SK-N-MC (cell line): ENCODE data around the gene PRND.
"Not testable (repeated sequence)": the region's sequence is repeated elsewhere in the genome, so short reads cannot be mapped to it uniquely, and the experiment has no call there.

Experiments used
- DNase-seq: peaks from one replicate; pipeline ENCODE4 v3.0.0-alpha.2; 2011; ENCODE audit warnings: low read depth, low spot score
- H3K27ac ChIP-seq: fragments of 200-600 bp; sonication (generic); 2 replicates; pipeline ENCODE4 v1.5.1; 2016; ENCODE audit warnings: mixed run types
- H3K36me3 ChIP-seq: fragments of 200-600 bp; sonication (generic); 2 replicates; pipeline ENCODE4 v1.6.1; 2017; ENCODE audit warnings: antibody characterized with exemption, low read length, mixed read lengths; ENCODE audit not compliant: insufficient read depth
- H3K4me3 ChIP-seq: fragments of 200-600 bp; sonication (generic); 2 replicates; pipeline ENCODE4 v1.5.1; 2016
- H3K9ac ChIP-seq: fragments of 200-600 bp; sonication (generic); 2 replicates; pipeline ENCODE4 v1.8.0; 2017; ENCODE audit warnings: mixed run types, mixed read lengths; ENCODE audit not compliant: insufficient read length
- H3K9me3 ChIP-seq: fragments of 200-600 bp; sonication (generic); 2 replicates; pipeline ENCODE4 v1.6.1; 2017; ENCODE audit warnings: low read depth, mild to moderate bottlenecking, antibody characterized with exemption, low read length, moderate library complexity, mixed read lengths
- EZH2 ChIP-seq: fragments of 200-600 bp; sonication (generic); IDR thresholded peaks from one replicate; pipeline ENCODE4 v1.6.1; 2017; ENCODE audit warnings: antibody characterized with exemption
- FOXP2 ChIP-seq: optimal IDR thresholded peaks from 2 replicates; pipeline ENCODE3; 2011; ENCODE audit warnings: mild to moderate bottlenecking, moderate library complexity; ENCODE audit not compliant: insufficient read depth; ENCODE audit errors: extremely low read length, control extremely low read depth
- POLR2AphosphoS5 ChIP-seq: IDR thresholded peaks from 2 replicates; pipeline ENCODE4 v1.6.1; 2012; ENCODE audit warnings: mild to moderate bottlenecking, low read depth, low read length, borderline replicate concordance

The PRND gene

GRCh38 chr20:4737857-4738627 is 16.3 kb downstream of the PRND start:
- DNase-seq = no peak
- H3K36me3 ChIP-seq = no peaks in the 10 kb centered on the region
- H3K9ac ChIP-seq = no peak overlapping the region
- no peak overlapping the region for H3K4me3 ChIP-seq
- TF ChIP-seq FOXP2 (no peak), POLR2AphosphoS5 (no peak), EZH2 (no peak)
- H3K27ac ChIP-seq = no peak overlapping the region
- H3K9me3 ChIP-seq = no peaks in the 10 kb centered on the region

- Histone ChIP-seq H3K27ac (no peak overlapping the region), H3K36me3 (no peaks in the 10 kb centered on the region), H3K4me3 (no peak overlapping the region), H3K9me3 (no peaks in the 10 kb centered on the region), H3K9ac (no peak overlapping the region)
- DNase-seq = peak; percentile 20
- TF ChIP-seq EZH2 (no peak), FOXP2 (no peak), POLR2AphosphoS5 (no peak)
These were observed 19.2 kb downstream of the PRND start for GRCh38 chr20:4740774-4741431.

GRCh38 chr20:4748847-4749246 is 27.1 kb downstream of the PRND start:
- no peaks in the 10 kb centered on the region for H3K9me3 ChIP-seq
- H3K4me3 ChIP-seq = no peak overlapping the region
- no peaks in the 10 kb centered on the region for H3K36me3 ChIP-seq
- TF ChIP-seq POLR2AphosphoS5 (no peak), FOXP2 (no peak), EZH2 (no peak)
- no peak for DNase-seq
- H3K27ac ChIP-seq = no peak overlapping the region
- H3K9ac ChIP-seq = no peak overlapping the region

- H3K27ac ChIP-seq = no peak overlapping the region
- no peaks in the 10 kb centered on the region for H3K36me3 ChIP-seq
- no peak for TF ChIP-seq EZH2
- no peak for TF ChIP-seq FOXP2
- no peak for TF ChIP-seq POLR2AphosphoS5
- H3K4me3 ChIP-seq = no peak overlapping the region
- no peak overlapping the region for H3K9ac ChIP-seq
- no peak for DNase-seq
- no peaks in the 10 kb centered on the region for H3K9me3 ChIP-seq
These were observed 27.6 kb downstream of the PRND start for GRCh38 chr20:4749326-4749725.

- no peak for DNase-seq
- no peak overlapping the region for H3K27ac ChIP-seq
- H3K9me3 ChIP-seq = no peaks in the 10 kb centered on the region
- no peaks in the 10 kb centered on the region for H3K36me3 ChIP-seq
- H3K4me3 ChIP-seq = no peak overlapping the region
- TF ChIP-seq FOXP2 = no peak
- TF ChIP-seq EZH2 = no peak
- TF ChIP-seq POLR2AphosphoS5 = no peak
- no peak overlapping the region for H3K9ac ChIP-seq
These were observed 28.7 kb downstream of the PRND start for GRCh38 chr20:4750381-4750780.

- H3K27ac ChIP-seq, H3K9me3 ChIP-seq, DNase-seq, H3K36me3 ChIP-seq, H3K4me3 ChIP-seq, H3K9ac ChIP-seq: not testable (repeated sequence)
These were observed 37.6 kb downstream of the PRND start for GRCh38 chr20:4759100-4759884.

GRCh38 chr20:4763261-4763660 is 41.6 kb downstream of the PRND start:
- DNase-seq = no peak
- no peak for TF ChIP-seq EZH2
- TF ChIP-seq POLR2AphosphoS5 = no peak
- TF ChIP-seq FOXP2 = no peak
- H3K27ac ChIP-seq = no peak overlapping the region
- no peak overlapping the region for H3K4me3 ChIP-seq
- no peaks in the 10 kb centered on the region for H3K9me3 ChIP-seq
- no peaks in the 10 kb centered on the region for H3K36me3 ChIP-seq
- H3K9ac ChIP-seq = no peak overlapping the region

GRCh38 chr20:4763723-4764510 is 42.2 kb downstream of the PRND start:
- H3K36me3 ChIP-seq = no peaks in the 10 kb centered on the region
- H3K4me3 ChIP-seq = no peak overlapping the region
- TF ChIP-seq EZH2 (no peak), POLR2AphosphoS5 (no peak), FOXP2 (no peak)
- DNase-seq = no peak
- no peak overlapping the region for H3K27ac ChIP-seq
- no peaks in the 10 kb centered on the region for H3K9me3 ChIP-seq
- no peak overlapping the region for H3K9ac ChIP-seq

- Histone ChIP-seq H3K36me3 (no peaks in the 10 kb centered on the region), H3K27ac (no peak overlapping the region), H3K9me3 (no peaks in the 10 kb centered on the region), H3K9ac (no peak overlapping the region), H3K4me3 (no peak overlapping the region)
- DNase-seq = no peak
- no peak for TF ChIP-seq FOXP2
- TF ChIP-seq EZH2 = no peak
- TF ChIP-seq POLR2AphosphoS5 = no peak
These were observed 43.1 kb downstream of the PRND start for GRCh38 chr20:4764805-4765204.
